ENCODE data around the gene PTPN20. TPM values are rescaled to one million over a fixed set of nuclear protein-coding genes. Genes with fewer than 3 reads are reported as not detected.
"Not testable (repeated sequence)": the region's sequence is repeated elsewhere in the genome, so short reads cannot be mapped to it uniquely, and the experiment has no call there.

The PTPN20 gene
- total RNA-seq, 2 donors from 2014 or later = 0.71 to 2.1 TPM

DNA sequence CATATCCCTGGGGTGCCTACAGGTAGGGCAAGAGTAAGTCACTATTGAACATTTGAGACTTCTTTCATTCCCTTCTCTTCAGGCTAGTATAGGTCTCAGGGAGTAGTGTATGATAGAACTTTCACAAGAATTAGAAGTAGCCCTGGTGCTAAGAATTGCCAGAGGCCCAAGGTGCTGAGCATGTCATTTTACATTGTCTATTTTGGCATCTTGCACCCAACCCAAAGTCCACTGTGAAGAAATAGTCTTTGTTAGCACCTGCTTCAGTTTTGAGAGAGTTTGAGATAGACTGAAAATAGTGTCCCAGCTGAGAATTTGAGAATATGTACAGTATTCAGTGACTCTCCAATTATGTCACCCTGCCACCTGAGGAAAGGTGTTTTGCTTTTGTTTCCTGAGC lies 17.6 kb downstream of the PTPN20 start:
- not testable (repeated sequence) for H3K36me3 Mint-ChIP-seq; ATAC-seq; DNase-seq (ENCODE audit: low spot score in 2 of 2); H3K27ac Mint-ChIP-seq; H3K9me3 Mint-ChIP-seq

DNA sequence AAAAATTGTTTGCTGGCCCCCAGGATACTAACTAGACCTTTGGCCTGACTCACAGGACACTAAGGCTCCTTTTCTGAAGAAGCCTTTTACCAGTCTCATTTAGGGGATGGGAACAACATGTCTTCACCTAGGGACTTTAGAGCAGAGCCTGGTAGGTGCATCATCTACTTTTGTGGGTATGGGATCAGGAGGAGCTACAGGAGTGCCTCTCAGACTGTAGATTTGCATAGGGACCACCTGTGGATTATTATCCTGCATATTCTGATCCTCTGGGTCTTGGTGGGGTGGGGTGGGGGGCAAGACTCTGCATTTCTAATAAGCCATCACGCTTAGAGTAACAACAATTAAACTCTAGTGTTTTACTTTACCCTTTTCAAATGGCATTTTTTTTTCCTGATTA lies 21.2 kb downstream of the PTPN20 start:
- not testable (repeated sequence) for H3K36me3 Mint-ChIP-seq; H3K9me3 Mint-ChIP-seq; H3K27ac Mint-ChIP-seq; ATAC-seq; DNase-seq (ENCODE audit: low spot score in 2 of 2)

DNA sequence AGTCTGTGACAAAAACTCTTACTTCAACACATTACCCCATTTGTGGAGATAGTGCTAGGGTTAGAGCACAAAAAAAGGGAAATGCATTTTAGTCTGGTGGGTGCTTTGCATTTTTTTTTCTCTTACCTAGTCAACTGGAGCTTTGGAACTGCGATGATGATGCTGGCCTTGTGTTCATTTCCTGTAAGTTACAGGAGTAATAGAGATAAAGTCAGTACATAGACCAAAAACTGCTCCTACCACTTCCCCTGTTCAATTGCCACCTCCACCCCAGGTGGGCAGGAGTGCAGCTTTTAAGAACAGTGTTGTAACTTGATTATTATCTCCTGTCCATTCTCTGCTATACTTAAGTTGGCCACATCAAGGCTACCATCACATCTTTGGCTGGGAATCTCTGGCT lies 29.9 kb downstream of the PTPN20 start:
- DNase-seq (ENCODE audit: low spot score in 2 of 2); H3K9me3 Mint-ChIP-seq; H3K27ac Mint-ChIP-seq; H3K36me3 Mint-ChIP-seq; ATAC-seq: not testable (repeated sequence)

DNA sequence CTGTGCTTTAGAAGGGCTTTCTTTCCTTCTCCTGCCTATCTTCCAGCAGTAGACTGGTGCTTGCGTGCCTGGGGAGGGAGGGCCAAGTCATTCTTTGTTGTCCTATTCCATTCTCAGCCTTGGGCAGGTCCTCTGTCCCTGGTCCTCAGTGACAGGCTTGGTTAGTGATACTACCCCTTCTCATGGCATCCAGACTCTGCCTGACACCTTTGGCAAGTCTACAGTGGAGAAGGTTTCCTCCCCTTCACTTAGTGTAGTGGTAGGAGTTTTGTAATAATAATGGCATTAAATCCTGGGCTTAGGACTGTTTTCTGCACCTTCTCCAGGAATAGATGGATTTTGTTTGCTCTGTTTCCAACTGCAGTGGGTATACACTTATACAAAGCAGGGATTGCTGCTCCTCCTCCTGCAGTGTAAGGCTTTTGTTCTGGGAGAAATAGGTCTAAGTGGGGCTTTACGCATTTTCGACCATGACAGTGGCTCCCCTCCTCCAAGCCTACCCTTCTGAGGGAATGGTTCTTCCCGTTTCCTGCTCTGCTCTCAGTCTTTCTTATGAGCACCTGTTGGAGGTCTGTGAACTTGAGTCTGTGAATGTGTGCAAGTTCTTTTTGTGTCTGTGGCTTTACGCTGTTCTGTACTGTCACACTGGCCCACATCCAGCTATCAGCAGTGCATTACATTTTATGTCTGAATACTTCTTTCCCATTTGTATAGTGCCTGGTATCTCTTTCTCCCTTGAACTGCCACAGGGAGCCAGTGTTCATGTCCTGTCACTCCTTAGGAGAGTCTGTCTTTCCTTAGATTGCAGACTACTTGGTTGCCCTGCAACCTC lies 37.7 kb downstream of the PTPN20 start:
- H3K36me3 Mint-ChIP-seq; DNase-seq (ENCODE audit: low spot score in 2 of 2): not testable (repeated sequence)

DNA sequence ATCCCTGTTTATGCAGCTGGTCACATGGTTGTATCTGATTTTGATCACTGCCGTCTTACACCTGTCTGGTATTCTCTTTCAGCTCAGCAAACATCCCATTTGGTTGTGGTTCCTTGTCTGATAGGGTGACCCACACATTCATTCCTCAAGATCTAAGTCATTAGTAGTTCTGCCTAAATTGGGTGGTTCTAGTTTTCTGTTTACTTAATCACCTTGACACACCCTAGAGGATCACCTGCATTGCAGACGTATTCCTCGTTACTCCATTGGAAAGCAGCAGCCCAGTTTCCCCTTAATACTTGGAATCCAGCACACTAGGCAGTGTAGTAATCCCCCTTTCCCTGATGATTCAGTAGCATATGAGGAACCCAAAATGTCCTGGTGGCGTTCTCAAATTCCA lies 41.3 kb downstream of the PTPN20 start:
- ATAC-seq; H3K9me3 Mint-ChIP-seq; H3K27ac Mint-ChIP-seq; H3K36me3 Mint-ChIP-seq; DNase-seq (ENCODE audit: low spot score in 2 of 2): not testable (repeated sequence)

More for the DNA sequence above, 37.7 kb downstream of the PTPN20 start:
- H3K9me3 Mint-ChIP-seq, H3K27ac Mint-ChIP-seq, ATAC-seq: not testable (repeated sequence)

DNA sequence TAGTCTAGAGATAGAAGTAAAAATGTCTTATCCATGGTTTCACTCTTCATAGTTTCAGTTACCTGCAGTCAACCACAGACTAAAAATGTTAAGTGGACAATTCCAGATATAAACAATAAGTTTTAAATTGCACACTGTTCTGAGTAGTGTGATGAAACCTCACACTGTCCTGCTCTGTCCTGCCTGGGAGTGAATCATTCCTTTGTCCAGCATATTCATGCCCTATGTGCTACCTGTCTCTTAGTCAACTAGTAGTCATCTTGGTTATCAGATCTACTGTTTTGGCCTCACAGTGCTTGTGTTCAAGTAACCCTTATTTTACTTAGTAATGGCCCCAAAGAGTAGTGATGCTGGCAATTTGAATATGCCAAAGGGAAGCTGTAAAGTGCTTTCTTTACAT lies 49.5 kb downstream of the PTPN20 start:
- not testable (repeated sequence) for DNase-seq (ENCODE audit: low spot score in 2 of 2); H3K9me3 Mint-ChIP-seq; H3K27ac Mint-ChIP-seq; H3K36me3 Mint-ChIP-seq; ATAC-seq

DNA sequence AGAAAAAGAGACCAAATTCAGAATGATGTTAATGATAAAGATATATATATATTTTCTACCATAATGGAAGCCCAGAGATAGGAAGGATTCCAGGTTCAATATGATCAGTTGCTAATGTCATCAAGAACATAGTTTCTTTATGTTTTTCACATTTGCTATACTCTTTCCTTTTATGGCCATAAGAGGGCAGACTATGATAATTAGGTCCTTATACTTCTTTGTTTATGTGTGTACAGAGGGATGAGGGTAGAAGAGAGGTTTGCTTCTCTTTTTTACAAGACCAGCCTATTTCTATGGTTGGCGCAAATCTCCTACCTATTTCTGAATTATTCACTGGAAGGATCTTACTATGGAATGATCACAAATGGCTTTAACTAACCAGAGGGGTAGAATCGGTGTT lies 52.1 kb downstream of the PTPN20 start:
- not testable (repeated sequence) for DNase-seq (ENCODE audit: low spot score in 2 of 2); H3K9me3 Mint-ChIP-seq; H3K36me3 Mint-ChIP-seq; H3K27ac Mint-ChIP-seq; ATAC-seq

DNA sequence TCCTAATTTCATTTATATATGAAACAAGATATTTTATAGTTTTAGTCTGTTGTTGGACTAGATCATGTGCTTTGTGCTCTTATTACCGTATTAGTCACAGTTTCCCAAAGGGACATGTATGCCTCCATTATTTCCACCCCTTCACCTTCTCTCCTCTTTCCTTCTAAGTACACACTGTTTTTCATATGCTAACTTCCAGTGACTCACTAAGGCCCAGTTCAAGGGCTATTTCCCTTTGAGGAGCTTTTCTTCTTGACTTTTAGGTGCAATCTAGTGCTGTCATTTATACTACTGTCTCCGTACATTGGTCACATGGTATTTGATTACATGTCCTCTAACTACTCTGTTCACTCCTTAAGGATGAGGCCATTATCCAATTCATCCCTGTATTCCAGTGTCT lies 55.8 kb downstream of the PTPN20 start:
- not testable (repeated sequence) for H3K9me3 Mint-ChIP-seq; H3K27ac Mint-ChIP-seq; DNase-seq (ENCODE audit: low spot score in 2 of 2); ATAC-seq; H3K36me3 Mint-ChIP-seq

DNA sequence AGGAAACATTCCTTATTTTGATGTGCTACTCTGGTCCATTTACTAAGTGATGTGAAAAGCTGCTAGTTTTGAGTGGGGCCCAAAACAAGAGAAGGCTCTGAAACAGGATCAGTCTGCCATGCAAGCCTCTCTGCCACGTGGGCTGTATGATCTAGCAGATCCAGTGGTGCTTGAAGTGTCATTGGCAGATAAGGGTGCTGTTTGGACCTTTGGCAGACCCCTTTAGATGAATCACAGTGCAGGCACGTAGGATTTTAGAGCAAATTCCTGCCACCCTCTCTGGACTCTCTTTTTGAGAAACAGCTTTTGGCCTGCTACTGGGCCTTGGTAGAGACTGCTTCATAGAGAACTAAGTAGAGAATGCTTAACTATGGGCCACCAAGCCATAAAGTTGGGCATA lies 69.0 kb downstream of the PTPN20 start:
- H3K27ac Mint-ChIP-seq; H3K9me3 Mint-ChIP-seq; ATAC-seq; H3K36me3 Mint-ChIP-seq; DNase-seq (ENCODE audit: low spot score in 2 of 2): not testable (repeated sequence)

DNA sequence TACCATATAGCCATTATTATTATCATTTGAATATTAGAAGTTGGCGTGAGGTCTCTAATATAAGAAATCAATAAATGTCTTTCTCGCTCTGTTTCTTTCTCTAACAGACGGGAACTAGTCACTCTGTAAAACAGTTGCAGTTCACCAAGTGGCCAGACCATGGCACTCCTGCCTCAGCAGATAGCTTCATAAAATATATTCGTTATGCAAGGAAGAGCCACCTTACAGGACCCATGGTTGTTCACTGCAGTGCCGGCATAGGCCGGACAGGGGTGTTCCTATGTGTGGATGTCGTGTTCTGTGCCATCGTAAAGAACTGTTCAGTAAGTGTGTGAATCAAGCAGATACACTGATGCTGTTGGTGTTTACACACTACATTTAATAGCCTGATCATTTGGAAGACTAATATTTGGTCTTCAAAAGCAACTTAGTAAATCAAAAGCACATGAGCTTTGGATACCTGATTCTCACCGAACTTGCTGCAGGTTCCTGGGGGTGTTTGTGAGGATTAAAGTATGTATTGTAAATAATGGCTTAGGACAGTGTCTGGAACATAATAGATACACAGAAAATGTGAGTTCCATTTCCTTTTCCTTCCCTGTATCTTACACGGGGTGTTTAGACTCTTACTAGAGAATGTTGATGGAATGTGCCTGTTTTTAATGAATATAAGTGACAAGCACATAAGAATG lies 76.2 kb downstream of the PTPN20 start:
- peak; percentile 75 to 89 for ATAC-seq
- not testable (repeated sequence) for H3K9me3 Mint-ChIP-seq; H3K27ac Mint-ChIP-seq; DNase-seq (ENCODE audit: low spot score in 2 of 2); H3K36me3 Mint-ChIP-seq

DNA sequence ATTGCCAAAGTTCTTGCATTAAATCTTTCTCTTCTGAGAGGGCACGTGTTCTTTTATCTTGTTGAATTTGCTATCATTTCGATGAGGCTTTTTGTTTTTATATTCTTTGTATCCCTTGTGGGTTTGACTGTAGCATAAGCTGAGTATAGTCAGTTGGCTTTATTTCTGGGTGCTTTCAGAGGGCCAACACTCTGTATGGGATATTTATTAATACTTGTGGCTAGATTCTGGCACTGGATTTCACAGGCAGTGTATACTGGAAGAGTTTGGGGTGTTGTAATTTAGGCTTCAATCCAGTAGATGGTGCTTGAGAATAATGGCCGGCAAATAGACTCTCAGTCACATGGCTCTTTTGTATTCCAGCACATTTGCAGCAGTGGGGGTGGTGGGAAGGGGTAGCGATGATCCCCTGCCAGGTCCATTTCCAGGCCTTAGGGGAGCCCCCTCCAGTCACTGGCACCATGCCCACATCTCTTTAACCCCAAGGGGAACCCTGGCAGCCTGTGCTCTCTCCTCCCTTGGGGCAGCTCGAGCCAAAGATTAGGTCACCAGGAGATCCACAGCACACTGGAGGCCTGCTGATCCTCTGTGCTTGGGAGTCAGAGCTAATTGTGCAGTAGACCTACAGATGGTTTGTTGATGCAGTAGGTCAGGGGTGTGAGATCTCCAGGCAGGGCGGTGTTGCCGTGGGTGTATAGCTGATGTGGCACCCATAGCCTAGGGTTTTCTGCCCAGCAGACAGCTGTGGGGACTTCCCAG lies 81.8 kb downstream of the PTPN20 start:
- Mint-ChIP-seq H3K9me3 (no peaks in the 10 kb centered on the region), H3K36me3 (peaks cover 0 to 5% of the 10 kb centered on the region in 2 donors), H3K27ac (no peak overlapping the region)
- ATAC-seq = no peak
- no peak for DNase-seq (ENCODE audit: low spot score in 2 of 2)

DNA sequence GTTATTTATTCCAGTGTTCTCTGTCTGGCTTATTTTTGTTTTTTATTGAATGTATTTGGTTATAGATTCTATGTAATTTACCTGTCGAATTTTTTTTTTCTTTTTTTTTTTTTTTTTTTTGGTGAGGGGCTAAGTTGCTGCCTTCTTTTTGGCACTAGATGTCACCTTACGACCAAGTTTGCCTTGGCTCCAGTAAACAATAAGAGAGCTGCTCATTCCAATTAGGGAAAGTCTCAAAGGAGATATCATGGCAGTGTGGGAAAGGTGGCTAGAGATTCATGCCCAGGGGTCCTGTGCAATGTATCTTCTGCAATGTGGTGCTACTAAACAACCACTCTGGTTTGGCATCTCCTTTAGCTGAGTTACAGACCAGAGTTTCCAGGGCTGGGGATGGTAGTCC lies 84.0 kb downstream of the PTPN20 start:
- DNase-seq (ENCODE audit: low spot score in 2 of 2) (no peak), ATAC-seq (no peak)
- Mint-ChIP-seq H3K9me3 (no peaks in the 10 kb centered on the region), H3K36me3 (peaks cover 0 to 5% of the 10 kb centered on the region in 2 donors), H3K27ac (no peak overlapping the region)

DNA sequence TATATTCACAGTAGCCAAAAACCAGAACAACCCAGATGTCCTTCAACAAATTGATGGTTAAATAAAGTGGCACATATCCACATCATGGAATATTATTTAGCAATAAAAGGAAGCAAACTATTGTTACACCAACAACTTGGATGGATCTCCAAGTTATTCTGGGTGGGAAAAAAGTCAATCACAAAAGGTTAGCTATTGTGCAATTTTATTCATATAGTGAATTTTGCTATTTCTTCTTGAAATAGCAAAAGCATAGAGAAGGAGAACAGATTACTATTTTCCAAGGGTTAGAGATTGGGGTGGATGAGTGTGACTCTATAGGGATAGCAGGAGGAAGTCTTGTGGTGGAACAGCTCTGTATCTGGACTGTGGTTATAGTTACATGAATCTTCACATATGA lies 87.0 kb downstream of the PTPN20 start:
- no peak for ATAC-seq

DNA sequence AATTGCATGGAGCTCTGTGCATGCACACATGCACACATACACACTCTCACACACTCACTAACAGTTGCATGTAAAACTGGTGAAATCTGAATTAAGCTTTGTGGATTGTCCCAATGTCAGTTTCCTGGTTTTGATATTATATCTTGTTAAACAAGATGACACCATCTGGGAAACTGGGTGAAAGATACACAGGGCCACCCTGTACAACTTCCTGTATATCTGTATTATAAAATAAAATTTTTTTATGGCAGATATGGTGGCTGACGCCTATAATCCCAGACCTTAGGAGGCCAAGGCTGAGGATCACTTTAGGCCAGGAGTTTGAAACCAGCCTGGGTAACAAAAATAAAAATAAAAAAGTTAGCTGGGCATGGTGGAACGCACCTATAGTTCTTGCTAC lies 87.4 kb downstream of the PTPN20 start:
- ATAC-seq = no peak

More for the DNA sequence above, 87.0 kb downstream of the PTPN20 start:
- no peak for DNase-seq (ENCODE audit: low spot score in 2 of 2)
- no peaks in the 10 kb centered on the region for H3K9me3 Mint-ChIP-seq
- no peak overlapping the region for H3K27ac Mint-ChIP-seq
- H3K36me3 Mint-ChIP-seq = peaks cover 0 to 5% of the 10 kb centered on the region in 2 donors

DNA sequence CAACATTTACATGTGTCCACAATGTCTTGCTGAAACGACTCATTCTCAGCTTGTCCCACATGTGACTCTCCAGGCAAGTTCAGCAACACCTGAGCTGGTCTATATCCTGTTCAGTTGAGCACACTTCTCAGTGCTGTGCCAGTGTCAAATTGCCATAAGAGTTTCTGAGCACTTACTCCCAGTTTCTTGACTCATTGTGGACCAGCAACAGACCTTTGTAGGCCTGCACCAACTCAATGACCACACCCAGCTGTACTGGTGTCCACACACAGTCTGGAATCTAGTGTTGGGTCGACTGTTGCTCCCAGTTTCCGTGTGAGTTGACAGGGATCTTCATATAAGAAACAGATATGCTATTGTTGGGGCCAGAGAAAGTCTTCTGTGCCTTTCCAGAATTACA lies 88.0 kb downstream of the PTPN20 start:
- ATAC-seq (no peak), DNase-seq (ENCODE audit: low spot score in 2 of 2) (no peak)
- Mint-ChIP-seq H3K36me3 (peaks cover 0 to 5% of the 10 kb centered on the region in 2 donors), H3K9me3 (no peaks in the 10 kb centered on the region), H3K27ac (no peak overlapping the region)

More for the DNA sequence above, 87.4 kb downstream of the PTPN20 start:
- no peaks in the 10 kb centered on the region for H3K9me3 Mint-ChIP-seq
- H3K27ac Mint-ChIP-seq = no peak overlapping the region
- DNase-seq (ENCODE audit: low spot score in 2 of 2) = no peak
- H3K36me3 Mint-ChIP-seq = peaks cover 0 to 5% of the 10 kb centered on the region in 2 donors

DNA sequence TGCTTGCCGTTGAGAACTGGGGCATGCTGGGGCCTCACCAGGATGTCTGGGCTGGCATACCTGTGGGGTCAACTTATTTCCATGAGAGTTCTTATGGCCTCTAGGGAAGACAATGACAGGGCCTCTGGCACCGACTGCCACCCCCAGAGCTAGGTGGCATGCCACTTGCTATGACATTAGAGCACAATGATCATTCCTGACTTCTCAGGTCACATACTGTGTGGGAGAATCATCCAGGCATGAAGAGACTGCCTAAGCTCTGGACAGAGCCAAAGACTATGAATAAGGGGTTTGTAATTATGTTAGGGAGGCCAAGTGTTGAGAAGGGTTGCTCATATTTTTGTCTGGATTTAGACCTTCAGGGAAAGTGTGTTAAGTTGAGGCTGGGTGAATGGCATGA lies 97.5 kb downstream of the PTPN20 start:
- no peak for ATAC-seq
- DNase-seq (ENCODE audit: low spot score in 2 of 2) = no peak
- Mint-ChIP-seq H3K36me3 (no peaks in the 10 kb centered on the region), H3K27ac (no peak overlapping the region), H3K9me3 (no peaks in the 10 kb centered on the region)

DNA sequence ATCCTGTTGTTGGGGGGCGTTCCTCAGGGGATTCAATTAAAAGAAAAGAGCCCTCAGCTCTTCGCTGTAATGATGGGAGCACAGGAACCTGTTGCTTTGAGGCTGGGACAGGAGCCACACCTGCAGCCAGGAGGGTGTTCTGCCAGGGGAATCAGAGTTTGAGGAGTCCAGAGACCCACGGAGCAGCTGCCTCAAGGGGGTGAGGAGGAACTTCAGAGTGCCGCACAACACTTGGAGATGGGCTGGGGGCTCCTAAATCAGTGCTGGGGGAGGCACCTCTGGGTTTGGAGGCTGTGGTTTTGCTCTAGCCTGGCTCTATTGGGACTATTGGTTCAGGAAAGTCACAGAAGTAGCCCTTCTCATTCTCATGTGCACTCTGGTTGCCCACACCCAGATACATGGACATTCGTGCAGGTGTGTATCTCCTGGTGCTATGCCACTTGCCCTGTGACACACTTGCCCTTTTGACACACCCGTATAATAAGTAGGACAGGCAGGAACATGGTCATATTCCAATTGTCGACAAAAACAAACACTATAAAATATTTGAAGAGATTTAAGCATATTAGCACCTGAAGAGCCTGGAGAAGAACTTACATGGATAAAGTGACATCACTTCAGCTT lies 98.1 kb downstream of the PTPN20 start:
- H3K36me3 Mint-ChIP-seq = no peaks in the 10 kb centered on the region
- H3K27ac Mint-ChIP-seq = no peak overlapping the region
- ATAC-seq (no peak), DNase-seq (ENCODE audit: low spot score in 2 of 2) (no peak)
- no peaks in the 10 kb centered on the region for H3K9me3 Mint-ChIP-seq
